A549 treated with dexamethasone at 1 μM for 4 hours (cell line): ENCODE measurements around the gene OR9G4. TPM values are rescaled to one million over a fixed set of nuclear protein-coding genes. Genes with fewer than 3 reads are reported as not detected.

ENCODE experiments used
- total RNA-seq: library from RNA; stranded (reverse); fragments of 200-300 nt; extraction: Qiagen RNA extraction; gene quantifications from 5 replicates; pipeline ENCODE4 v1.2.3, GENCODE V29; 2022

Gene OR9G4
- not detected in 5 replicates for total RNA-seq

GRCh38 chr11:56748597-56748996, at the start of gene OR9G4:
Gene OR9G4, minus strand, starts transcription at chr11:56748697. Its CDS starts 4,931 bp downstream, at chr11:56743766.

GRCh38 chr11:56698795-56699194, 49.7 kb downstream of the OR9G4 start, which contains the start of gene OR9G1:
Gene OR9G1, plus strand, starts transcription at chr11:56699095. Its CDS starts 1,293 bp downstream, at chr11:56700388.

Other genes starting within 250 kb of the OR9G4 start
- not detected in 5 replicates for gene OR5M11, start 205.4 kb downstream of the OR9G4 start, total RNA-seq
- not detected in 5 replicates for gene OR5M10, start 171.0 kb downstream of the OR9G4 start, total RNA-seq
- not detected in 5 replicates for gene OR5M1, start 133.8 kb downstream of the OR9G4 start, total RNA-seq
- not detected in 5 replicates for gene OR5AP2, start 106.3 kb downstream of the OR9G4 start, total RNA-seq
- not detected in 5 replicates for gene OR5AR1, start 85.0 kb downstream of the OR9G4 start, total RNA-seq
- not detected in 5 replicates for gene OR9G1, start 49.6 kb downstream of the OR9G4 start, total RNA-seq
- gene OR5AK2, start 240.2 kb upstream of the OR9G4 start, total RNA-seq: not detected in 5 replicates